ENCODE measurements around the gene ZNF502. TPM values are rescaled to one million over a fixed set of nuclear protein-coding genes. Genes with fewer than 3 reads are reported as not detected.

Gene ZNF502
- total and polyA plus RNA-seq, 2 donors (not counting 3 experiments of a cell fraction or from before 2014, with no cell fraction given): 1.0 to 4.1 TPM

- no peak overlapping the region for H3K9ac ChIP-seq (replicated peaks; ENCODE audit: extremely low read depth, insufficient read depth, low read length)
- no peaks in the 10 kb centered on the region for H3K4me1 ChIP-seq (ENCODE audit: control insufficient read depth, extremely low read depth, insufficient read depth, low read length)
- no peak overlapping the region for H3K4me2 ChIP-seq (ENCODE audit: insufficient read depth, low read length)
- no peak overlapping the region for H2AFZ ChIP-seq (ENCODE audit: low read depth, low read length)
- H3K27ac ChIP-seq (ENCODE audit: insufficient read depth, low read depth, low read length): no peak overlapping the region
- FAIRE-seq (no peak), DNase-seq (ENCODE audit: low read depth, low spot score) (peak; percentile 20)
- H3K79me2 ChIP-seq (ENCODE audit: control insufficient read depth, insufficient read depth, low read length): no peaks in the 10 kb centered on the region
- CTCF ChIA-PET: no interaction called here
- BruUV-seq (replicated peaks): no TSS peak
- dilution Hi-C loops (cut with MboI; ENCODE audit: extremely low pct_ligation_motif_present, low sequenced_read_pairs): no loop called here
- no peaks in the 10 kb centered on the region for H3K27me3 ChIP-seq (ENCODE audit: control insufficient read depth in 2 of 2, insufficient read depth in 2 of 2, low read length in 2 of 2)
- H4K20me1 ChIP-seq (replicated peaks; ENCODE audit: control insufficient read depth, extremely low read depth, insufficient read depth, low read length): no peaks in the 10 kb centered on the region
- POLR2A ChIA-PET: no interaction called here
- intact Hi-C loops (cut with micrococcal nuclease): no loop called here
- no peaks in the 10 kb centered on the region for H3K36me3 ChIP-seq (ENCODE audit: control insufficient read depth in 2 of 2, extremely low read depth in 1 of 2, insufficient read depth in 2 of 2, low read length in 2 of 2)
- H3K9me1 ChIP-seq (replicated peaks; ENCODE audit: control insufficient read depth, extremely low read depth, insufficient read depth, low read length): no peaks in the 10 kb centered on the region
- TF ChIP-seq POLR2AphosphoS5 (IDR thresholded peaks at IDR 0.05; ENCODE audit: insufficient read depth, low read depth, low read length) (no peak), FOS (IDR thresholded peaks at IDR 0.05; ENCODE audit: borderline replicate concordance, insufficient read depth, low read length) (peak; percentile 55), GATA2 (IDR thresholded peaks at IDR 0.05; ENCODE audit: insufficient read depth, insufficient read length, low read depth, low read length) (peak; percentile 70)
- H3K9me3 ChIP-seq (replicated peaks; ENCODE audit: control insufficient read depth, insufficient read depth, low read length): peaks cover 1% of the 10 kb centered on the region
- no peak overlapping the region for H3K4me3 ChIP-seq (replicated peaks in 1 of 3; ENCODE audit: insufficient read depth in 1 of 3, low read depth in 1 of 3, low read length in 3 of 3)
Observed at GRCh38 chr3:44682182-44682896, 30.1 kb upstream of the ZNF502 start.

GRCh38 chr3:44685128-44685800, 27.2 kb upstream of the ZNF502 start:
- Histone ChIP-seq H3K27me3 (ENCODE audit: control insufficient read depth in 2 of 2, insufficient read depth in 2 of 2, low read length in 2 of 2) (no peaks in the 10 kb centered on the region), H3K9me3 (replicated peaks; ENCODE audit: control insufficient read depth, insufficient read depth, low read length) (peaks cover 1% of the 10 kb centered on the region), H3K4me2 (ENCODE audit: insufficient read depth, low read length) (peak overlapping the region; percentile 20), H3K4me1 (ENCODE audit: control insufficient read depth, extremely low read depth, insufficient read depth, low read length) (no peaks in the 10 kb centered on the region), H3K9me1 (replicated peaks; ENCODE audit: control insufficient read depth, extremely low read depth, insufficient read depth, low read length) (no peaks in the 10 kb centered on the region), H3K9ac (replicated peaks; ENCODE audit: extremely low read depth, insufficient read depth, low read length) (no peak overlapping the region), H3K36me3 (ENCODE audit: control insufficient read depth in 2 of 2, extremely low read depth in 1 of 2, insufficient read depth in 2 of 2, low read length in 2 of 2) (no peaks in the 10 kb centered on the region), H4K20me1 (replicated peaks; ENCODE audit: control insufficient read depth, extremely low read depth, insufficient read depth, low read length) (no peaks in the 10 kb centered on the region), H3K4me3 (replicated peaks in 1 of 3; ENCODE audit: insufficient read depth in 1 of 3, low read depth in 1 of 3, low read length in 3 of 3) (peak overlapping the region; percentile 7 to 44 (median 35)), H3K27ac (ENCODE audit: insufficient read depth, low read depth, low read length) (no peak overlapping the region), H3K79me2 (ENCODE audit: control insufficient read depth, insufficient read depth, low read length) (no peaks in the 10 kb centered on the region), H2AFZ (ENCODE audit: low read depth, low read length) (peak overlapping the region; percentile 85)
- POLR2A ChIA-PET: no interaction called here
- TF ChIP-seq MYC (IDR thresholded peaks at IDR 0.05; ENCODE audit: low read depth, low read length) (no peak), JUN (IDR thresholded peaks at IDR 0.05; ENCODE audit: borderline replicate concordance, insufficient read depth, insufficient read length, low read depth) (no peak)
- intact Hi-C loops (cut with micrococcal nuclease): no loop called here
- DNase-seq (ENCODE audit: low read depth, low spot score) (peak; percentile 52), FAIRE-seq (no peak)
- CTCF ChIA-PET: no interaction called here
- dilution Hi-C loops (cut with MboI; ENCODE audit: extremely low pct_ligation_motif_present, low sequenced_read_pairs): no loop called here
- no TSS peak for BruUV-seq (replicated peaks)

Measured in endothelial cell of umbilical vein (primary cell).